Hepatocyte (in vitro differentiated cells): ENCODE data around the gene SLC44A1. TPM values are rescaled to one million over a fixed set of nuclear protein-coding genes. Genes with fewer than 3 reads are reported as not detected.

Experiments
- DNase-seq: peaks from one replicate; pipeline ENCODE4 v3.0.0-alpha.2; 2016; ENCODE audit warnings: low spot score
- H2AFZ ChIP-seq: fragments of 200-600 bp; sonication (generic); 2 replicates; pipeline ENCODE4 v1.6.0; 2016; ENCODE audit warnings: antibody characterized with exemption, mild to moderate bottlenecking
- H3K27ac ChIP-seq: fragments of 200-600 bp; sonication (generic); 2 replicates; pipeline ENCODE4 v1.5.1; 2016; ENCODE audit warnings: mild to moderate bottlenecking
- H3K27me3 ChIP-seq: fragments of 200-600 bp; sonication (generic); 2 replicates; pipeline ENCODE4 v1.6.1; 2016
- H3K36me3 ChIP-seq: fragments of 200-600 bp; sonication (generic); replicated peaks from 2 replicates; pipeline ENCODE4 v1.5.1; 2016; ENCODE audit warnings: low read depth; ENCODE audit not compliant: insufficient read depth
- H3K4me1 ChIP-seq: fragments of 200-600 bp; sonication (generic); 2 replicates; pipeline ENCODE4 v1.5.1; 2016; ENCODE audit warnings: mild to moderate bottlenecking, moderate library complexity; ENCODE audit not compliant: insufficient read depth
- H3K4me2 ChIP-seq: fragments of 200-600 bp; sonication (generic); 2 replicates; pipeline ENCODE4 v1.6.0; 2016
- H3K4me3 ChIP-seq: fragments of 200-600 bp; sonication (generic); 2 replicates; pipeline ENCODE4 v1.5.1; 2016; ENCODE audit warnings: mild to moderate bottlenecking
- H3K79me2 ChIP-seq: fragments of 200-600 bp; sonication (generic); 2 replicates; pipeline ENCODE4 v1.6.0; 2017; ENCODE audit warnings: mild to moderate bottlenecking
- H3K9me2 ChIP-seq: fragments of 200-600 bp; sonication (generic); replicated peaks from 2 replicates; pipeline ENCODE4 v1.6.0; 2017; ENCODE audit warnings: mild to moderate bottlenecking; ENCODE audit not compliant: insufficient read depth
- H3K9me3 ChIP-seq: fragments of 200-600 bp; sonication (generic); 2 replicates; pipeline ENCODE4 v1.5.1; 2016; ENCODE audit warnings: low read depth, mild to moderate bottlenecking
- H4K20me1 ChIP-seq: fragments of 200-600 bp; sonication (generic); 2 replicates; pipeline ENCODE4 v1.6.0; 2016; ENCODE audit warnings: mild to moderate bottlenecking; ENCODE audit not compliant: insufficient read depth, poor library complexity, severe bottlenecking
- CTCF ChIP-seq: fragments of 200-600 bp; sonication (generic); IDR thresholded peaks from 2 replicates; pipeline ENCODE4 v1.5.1; 2016; ENCODE audit warnings: antibody characterized with exemption, mild to moderate bottlenecking; ENCODE audit not compliant: poor library complexity
- EZH2 ChIP-seq: fragments of 200-600 bp; sonication (generic); IDR thresholded peaks from 2 replicates; pipeline ENCODE4 v1.6.1; 2016; ENCODE audit warnings: antibody characterized with exemption, mild to moderate bottlenecking, borderline replicate concordance
- EZH2phosphoT487 ChIP-seq: fragments of 200-600 bp; sonication (generic); IDR thresholded peaks from one replicate; pipeline ENCODE4 v1.6.1; 2018; ENCODE audit warnings: antibody characterized with exemption, mild to moderate bottlenecking, low read depth, moderate library complexity; ENCODE audit not compliant: unreplicated experiment, severe bottlenecking
- WGBS: methylation state at CpG from one replicate; pipeline ENCODE4 v1.1.6; 2016; ENCODE audit warnings: low lambda C conversion rate; ENCODE audit errors: missing lambda C conversion rate; 5-methylcytosine and 5-hydroxymethylcytosine counted together
- polyA plus RNA-seq: library from polyadenylated mRNA; unstranded; fragments of >200 nt; fragmentation: Nextera tagmentation; extraction: Ambion mirVana; gene quantifications from 2 replicates; pipeline ENCODE4 v1.2.1, GENCODE V29; 2016
- total RNA-seq: library from RNA; depleted of rRNA; stranded (reverse); fragments of >200 nt; gene quantifications from 2 replicates; pipeline ENCODE4 v1.2.3, GENCODE V29; 2014

SLC44A1 gene
- total and polyA plus RNA-seq, 2 experiments from 2014 or later = 31.3 to 64.9 TPM

GRCh38 chr9:105198865-105199264 lies 45.6 kb upstream of the SLC44A1 start:
- Histone ChIP-seq H3K36me3 (no peaks in the 10 kb centered on the region), H3K79me2 (no peaks in the 10 kb centered on the region), H4K20me1 (no peaks in the 10 kb centered on the region), H3K9me3 (no peaks in the 10 kb centered on the region), H3K4me3 (no peak overlapping the region), H3K9me2 (no peaks in the 10 kb centered on the region), H3K4me2 (no peak overlapping the region), H3K27me3 (no peaks in the 10 kb centered on the region), H2AFZ (no peak overlapping the region), H3K4me1 (no peaks in the 10 kb centered on the region), H3K27ac (no peak overlapping the region)
- TF ChIP-seq CTCF (no peak), EZH2phosphoT487 (peak; percentile 51), EZH2 (no peak)
- WGBS = 52% methylated on average over 1 of the region's 1 CpG
- DNase-seq = peak; percentile 8

GRCh38 chr9:105204416-105204815 lies 40.0 kb upstream of the SLC44A1 start:
- no peaks in the 10 kb centered on the region for H3K79me2 ChIP-seq
- H3K27me3 ChIP-seq = no peaks in the 10 kb centered on the region
- H3K36me3 ChIP-seq = no peaks in the 10 kb centered on the region
- no peak for DNase-seq
- H3K4me2 ChIP-seq = no peak overlapping the region
- H4K20me1 ChIP-seq = no peaks in the 10 kb centered on the region
- no peak overlapping the region for H2AFZ ChIP-seq
- H3K27ac ChIP-seq = no peak overlapping the region
- H3K9me2 ChIP-seq = no peaks in the 10 kb centered on the region
- H3K9me3 ChIP-seq = no peaks in the 10 kb centered on the region
- H3K4me1 ChIP-seq = no peaks in the 10 kb centered on the region
- no peak overlapping the region for H3K4me3 ChIP-seq
- WGBS = 97% methylated on average over 3 of the region's 3 CpGs
- TF ChIP-seq EZH2phosphoT487 (no peak), EZH2 (no peak)

GRCh38 chr9:105205787-105206495 lies 38.5 kb upstream of the SLC44A1 start:
- 98% methylated on average over 2 of the region's 2 CpGs for WGBS
- Histone ChIP-seq H3K9me2 (no peaks in the 10 kb centered on the region), H3K36me3 (no peaks in the 10 kb centered on the region), H3K4me2 (no peak overlapping the region), H3K4me3 (no peak overlapping the region), H3K9me3 (no peaks in the 10 kb centered on the region), H3K4me1 (no peaks in the 10 kb centered on the region), H2AFZ (no peak overlapping the region), H3K27me3 (no peaks in the 10 kb centered on the region), H4K20me1 (no peaks in the 10 kb centered on the region), H3K27ac (no peak overlapping the region), H3K79me2 (no peaks in the 10 kb centered on the region)
- TF ChIP-seq EZH2phosphoT487 = no peak
- no peak for TF ChIP-seq EZH2
- TF ChIP-seq CTCF = no peak
- peak; percentile 15 for DNase-seq

- H3K4me1 ChIP-seq = no peaks in the 10 kb centered on the region
- no peak overlapping the region for H2AFZ ChIP-seq
- H3K9me3 ChIP-seq = no peaks in the 10 kb centered on the region
- H3K79me2 ChIP-seq = no peaks in the 10 kb centered on the region
- no peak overlapping the region for H3K4me3 ChIP-seq
- no peaks in the 10 kb centered on the region for H4K20me1 ChIP-seq
- WGBS = 59% methylated on average over 2 of the region's 2 CpGs
- no peaks in the 10 kb centered on the region for H3K9me2 ChIP-seq
- no peaks in the 10 kb centered on the region for H3K27me3 ChIP-seq
- no peak overlapping the region for H3K27ac ChIP-seq
- H3K4me2 ChIP-seq = no peak overlapping the region
- no peak for TF ChIP-seq EZH2
- no peak for TF ChIP-seq EZH2phosphoT487
- no peak for TF ChIP-seq CTCF
- no peaks in the 10 kb centered on the region for H3K36me3 ChIP-seq
- no peak for DNase-seq
These were observed 38.0 kb upstream of the SLC44A1 start for GRCh38 chr9:105206496-105206820.
